ENCODE results near the gene IGFALS.

Gene IGFALS

GRCh38 chr16:1793578-1794220 is at the start of gene IGFALS:
IGFALS (minus strand) TSS chr16:1793705; CDS start chr16:1793652, 53 bp downstream.
- no peak for DNase-seq

DNA sequence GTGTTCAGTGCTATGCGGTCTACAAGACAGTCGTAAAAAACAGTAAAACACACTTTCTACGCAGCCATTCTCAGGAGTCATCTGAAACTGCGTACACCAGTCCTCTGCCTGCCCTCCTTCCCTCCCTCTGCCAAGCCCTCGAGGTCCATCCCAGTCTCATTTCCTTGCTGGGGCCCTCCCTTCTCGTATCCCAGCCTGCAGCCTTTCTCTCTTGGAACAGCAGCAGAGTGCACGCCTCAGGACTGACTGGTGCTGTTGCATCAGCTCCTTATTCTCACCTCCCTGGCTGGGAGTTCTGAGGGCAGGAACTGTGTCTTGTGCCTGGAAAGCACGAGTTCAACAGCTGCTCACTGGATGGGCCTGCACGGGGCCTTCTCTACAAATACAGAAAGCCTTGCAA is 46.0 kb upstream of the IGFALS start:
- DNase-seq: no peak

GRCh38 chr16:1834096-1834495 is 40.6 kb upstream of the IGFALS start:
- DNase-seq: no peak

DNA sequence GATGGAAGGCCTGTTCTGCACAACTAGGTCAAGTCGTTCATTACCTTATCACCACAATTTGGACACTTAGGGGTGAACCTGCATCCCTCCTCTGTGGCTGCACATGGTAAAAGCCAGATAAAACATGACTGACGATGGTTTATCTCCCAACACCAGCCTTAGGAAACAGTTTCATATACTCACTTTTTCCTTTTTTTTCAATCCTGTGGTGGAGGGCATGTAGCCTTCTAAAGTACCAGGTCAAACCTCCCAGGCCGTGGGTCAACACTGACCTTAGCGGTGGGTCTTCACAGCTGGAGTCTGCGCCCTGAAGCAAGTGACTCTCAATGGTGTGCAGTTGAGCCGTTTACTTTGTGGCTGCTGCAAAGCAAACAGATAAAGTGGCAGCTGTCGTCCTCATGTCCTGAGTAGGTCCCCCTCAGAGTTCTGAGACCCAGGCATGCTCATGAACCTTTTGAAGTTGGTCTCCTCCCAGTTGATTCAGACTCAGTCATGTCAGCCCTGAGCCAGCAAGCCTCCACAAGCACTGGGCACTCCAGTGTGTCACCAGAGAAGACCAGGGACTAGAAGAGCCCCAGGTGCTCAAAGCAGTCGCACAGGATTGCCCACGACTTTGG is 39.4 kb upstream of the IGFALS start:
- DNase-seq: no peak

DNA sequence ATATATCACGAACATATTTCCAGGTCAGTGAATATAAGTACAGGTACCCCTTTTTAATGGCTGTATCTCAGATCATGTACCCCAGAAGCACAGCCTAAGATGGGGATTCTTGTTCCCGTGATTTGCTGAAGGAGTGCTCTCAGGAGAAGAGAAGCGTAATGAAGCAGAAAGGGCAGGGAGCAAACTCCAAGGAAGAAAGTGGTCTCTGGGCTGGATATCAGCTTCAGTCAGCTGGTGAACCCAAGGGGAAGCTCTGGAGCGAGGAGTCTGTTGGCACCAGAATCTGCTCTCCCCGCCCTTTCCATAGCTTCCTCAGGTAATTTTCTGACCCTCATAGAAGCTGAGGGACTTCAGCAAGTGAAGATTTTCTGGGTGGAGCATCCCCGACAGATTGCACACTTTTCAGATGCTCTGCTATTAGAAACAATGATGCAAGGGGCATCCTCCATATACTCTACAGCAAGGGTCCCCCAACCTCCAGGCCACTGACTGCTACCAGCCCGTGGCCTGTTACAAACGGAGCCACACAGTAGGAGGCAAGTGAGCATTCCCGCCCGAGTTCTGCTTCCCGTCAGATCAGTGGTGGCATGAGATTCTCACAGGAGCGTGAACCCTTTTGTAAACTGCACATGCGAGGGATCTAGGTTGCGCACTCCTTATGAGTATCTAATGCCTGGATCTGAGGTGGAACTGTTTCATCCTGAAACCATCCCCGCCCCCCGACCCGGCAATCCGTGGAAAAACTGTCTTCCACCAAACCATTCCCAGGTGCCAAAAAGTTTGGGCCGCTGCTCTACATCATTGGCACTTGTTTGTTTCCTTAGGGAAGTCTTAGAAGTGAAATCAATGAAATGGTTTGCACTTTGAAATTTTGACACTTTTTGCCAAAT is 37.9 kb upstream of the IGFALS start:
- DNase-seq: no peak

GRCh38 chr16:1830213-1830612 is 36.7 kb upstream of the IGFALS start:
- no peak for DNase-seq

- DNase-seq: no peak
Measured at GRCh38 chr16:1828645-1829410, 35.3 kb upstream of the IGFALS start.

DNA sequence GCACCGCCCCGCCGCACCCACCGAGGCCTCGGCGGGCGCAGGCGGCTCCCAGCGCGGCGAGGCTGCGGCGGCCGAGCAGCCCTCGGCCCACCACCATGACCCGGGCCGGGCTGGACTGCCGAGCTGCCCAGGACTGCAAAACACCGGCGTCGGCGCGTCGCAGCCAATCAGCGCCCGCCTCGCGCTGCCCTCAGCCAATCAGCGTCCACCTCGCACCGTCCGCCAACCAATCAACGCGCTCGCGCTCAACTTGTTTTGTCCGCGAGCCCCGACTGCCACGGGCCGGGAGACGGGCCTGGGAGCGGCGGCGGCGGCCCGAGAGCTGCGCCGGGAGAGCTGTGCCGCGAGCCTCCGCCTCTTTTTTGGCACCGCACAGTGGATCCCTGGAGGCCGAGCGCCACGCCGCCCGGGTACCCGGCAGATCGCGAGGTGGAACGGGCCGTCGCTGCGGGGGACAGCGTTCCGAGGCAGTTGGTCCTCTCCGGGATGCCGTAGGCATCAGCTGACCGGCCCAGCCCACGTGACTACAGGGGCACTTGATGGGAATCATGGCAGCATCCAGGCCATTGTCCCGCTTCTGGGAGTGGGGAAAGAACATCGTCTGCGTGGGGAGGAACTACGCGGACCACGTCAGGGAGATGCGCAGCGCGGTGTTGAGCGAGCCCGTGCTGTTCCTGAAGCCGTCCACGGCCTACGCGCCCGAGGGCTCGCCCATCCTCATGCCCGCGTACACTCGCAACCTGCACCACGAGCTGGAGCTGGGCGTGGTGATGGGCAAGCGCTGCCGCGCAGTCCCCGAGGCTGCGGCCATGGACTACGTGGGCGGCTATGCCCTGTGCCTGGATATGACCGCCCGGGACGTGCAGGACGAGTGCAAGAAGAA is 33.4 kb upstream of the IGFALS start, which contains the start of the genes FAHD1 and HAGH:
Gene FAHD1, plus strand, starts transcription at position 516 of the 883 bp plus-strand sequence. Its CDS starts 33 bp downstream, at position 549.
Gene HAGH, minus strand, starts transcription at position 135 of the 883 bp plus-strand sequence. Its CDS starts 38 bp downstream, at position 97.
- DNase-seq: peak; percentile 40 to 81

- DNase-seq: no peak
Measured at GRCh38 chr16:1825864-1826690, 32.6 kb upstream of the IGFALS start.

- DNase-seq: no peak
Measured at GRCh38 chr16:1825381-1825863, 31.9 kb upstream of the IGFALS start.

- no peak for DNase-seq
Measured at GRCh38 chr16:1823821-1824220, 30.3 kb upstream of the IGFALS start.

GRCh38 chr16:1822801-1823200 is 29.3 kb upstream of the IGFALS start:
- no peak for DNase-seq

GRCh38 chr16:1821861-1822611 is 28.5 kb upstream of the IGFALS start:
- DNase-seq: no peak

- no peak for DNase-seq
Measured at GRCh38 chr16:1820946-1821290, 27.4 kb upstream of the IGFALS start.

- DNase-seq: no peak
Measured at GRCh38 chr16:1820096-1820945, 26.8 kb upstream of the IGFALS start.

GRCh38 chr16:1819611-1820010 is 26.1 kb upstream of the IGFALS start:
- DNase-seq: no peak

DNA sequence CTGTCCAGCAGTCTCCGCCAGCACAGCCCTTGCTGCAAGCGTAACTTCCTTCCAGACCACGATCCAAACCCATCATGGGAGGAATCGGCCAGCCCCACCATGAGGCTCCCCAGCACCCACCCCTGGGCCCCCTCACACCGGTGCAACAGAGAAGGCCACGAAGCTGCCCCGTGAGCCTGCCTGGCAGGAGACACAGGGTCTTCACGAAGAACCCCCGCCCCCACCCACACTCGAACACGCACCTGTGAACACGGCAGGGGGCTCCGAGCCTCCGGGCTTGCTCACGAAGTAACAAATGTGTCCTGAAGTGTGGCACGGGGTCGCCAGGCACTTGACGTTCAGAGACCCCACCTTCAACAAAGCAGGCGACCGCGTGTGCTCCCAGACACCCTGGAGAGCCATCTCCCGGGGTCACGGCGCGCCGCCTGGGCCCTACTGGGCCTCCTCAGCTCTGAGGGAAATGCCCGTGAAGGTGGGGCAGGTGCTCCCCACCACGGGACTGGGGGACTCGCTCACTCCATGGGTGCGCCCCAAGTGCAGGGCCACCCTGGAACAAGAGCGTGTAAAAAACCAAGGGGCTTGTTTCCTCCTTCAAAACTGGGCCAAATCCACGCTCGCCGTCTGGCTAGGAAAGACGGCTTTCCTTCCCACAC is 25.5 kb upstream of the IGFALS start:
- no peak for DNase-seq

DNA sequence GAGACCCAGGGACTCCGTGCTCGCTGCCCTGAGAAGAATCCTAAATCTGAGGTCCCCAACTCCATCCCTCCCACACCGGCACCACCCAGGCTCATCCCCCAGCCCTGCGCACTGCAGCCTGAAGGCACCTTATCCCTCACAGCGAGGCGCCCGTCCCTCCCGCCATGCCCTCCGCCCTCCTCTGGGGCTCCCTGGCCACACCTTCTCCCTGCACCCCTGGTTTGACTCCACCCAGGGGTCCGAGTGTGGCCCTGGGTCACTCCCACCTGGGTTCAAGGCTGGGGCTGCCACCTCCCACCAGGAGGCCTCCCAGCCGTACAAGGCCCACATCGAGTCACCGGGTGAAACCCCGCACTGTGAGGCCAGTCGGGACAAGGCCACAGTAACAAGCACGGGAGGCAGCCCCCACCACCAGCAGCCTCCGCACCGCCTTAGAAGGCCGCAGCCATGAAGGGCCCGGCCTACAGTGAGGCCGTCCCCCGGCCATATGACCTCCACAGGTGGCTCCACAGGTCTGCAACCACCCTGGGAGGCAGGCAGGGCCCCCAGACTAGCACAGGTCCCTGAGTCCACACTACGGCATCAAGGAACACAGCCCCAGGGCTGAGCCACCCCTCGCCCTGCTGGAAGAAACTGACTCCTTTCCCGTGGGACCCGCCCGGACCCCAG is 24.8 kb upstream of the IGFALS start:
- DNase-seq: no peak

All from SW 1271 (cell line).